GM12865 (cell line): ENCODE results near the gene MED13L.

Source experiments
- DNase-seq: peaks from one replicate; pipeline ENCODE4 v3.0.0; 2010; ENCODE audit warnings: low read depth
- H3K4me3 ChIP-seq: 2 replicates; pipeline ENCODE4 v1.5.1; 2011; ENCODE audit warnings: mild to moderate bottlenecking, low read depth, low read length, control low read depth
- TF ChIP-seq, protein P1 (sequence below): IDR thresholded peaks from 2 replicates; pipeline ENCODE4 v1.5.1; 2011; ENCODE audit warnings: low read length, control low read depth, low read depth, inconsistent platforms; ENCODE audit not compliant: insufficient read depth; ENCODE audit errors: missing control alignments

Gene MED13L

DNA sequence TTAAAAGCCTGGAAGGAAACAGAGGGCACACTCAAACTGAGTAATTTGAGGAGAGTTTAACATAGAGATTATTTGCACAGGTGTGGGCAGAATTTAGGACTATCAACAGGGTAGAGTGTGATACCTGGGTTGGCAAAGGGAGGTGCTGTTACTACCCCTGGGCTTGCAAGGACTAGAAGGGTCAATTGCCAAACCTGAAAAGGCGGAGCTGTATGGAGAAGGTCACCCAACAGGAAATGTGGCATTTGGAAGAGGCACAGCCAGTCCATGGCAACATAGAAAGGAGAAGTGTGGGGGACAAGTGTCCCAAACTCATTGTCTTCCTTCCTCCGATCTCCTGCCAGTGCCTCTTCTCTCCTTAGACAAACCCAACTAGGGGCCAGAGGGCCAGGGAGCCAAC lies 21.6 kb upstream of the MED13L start:
- DNase-seq = no peak
- TF ChIP-seq, protein P1, sequence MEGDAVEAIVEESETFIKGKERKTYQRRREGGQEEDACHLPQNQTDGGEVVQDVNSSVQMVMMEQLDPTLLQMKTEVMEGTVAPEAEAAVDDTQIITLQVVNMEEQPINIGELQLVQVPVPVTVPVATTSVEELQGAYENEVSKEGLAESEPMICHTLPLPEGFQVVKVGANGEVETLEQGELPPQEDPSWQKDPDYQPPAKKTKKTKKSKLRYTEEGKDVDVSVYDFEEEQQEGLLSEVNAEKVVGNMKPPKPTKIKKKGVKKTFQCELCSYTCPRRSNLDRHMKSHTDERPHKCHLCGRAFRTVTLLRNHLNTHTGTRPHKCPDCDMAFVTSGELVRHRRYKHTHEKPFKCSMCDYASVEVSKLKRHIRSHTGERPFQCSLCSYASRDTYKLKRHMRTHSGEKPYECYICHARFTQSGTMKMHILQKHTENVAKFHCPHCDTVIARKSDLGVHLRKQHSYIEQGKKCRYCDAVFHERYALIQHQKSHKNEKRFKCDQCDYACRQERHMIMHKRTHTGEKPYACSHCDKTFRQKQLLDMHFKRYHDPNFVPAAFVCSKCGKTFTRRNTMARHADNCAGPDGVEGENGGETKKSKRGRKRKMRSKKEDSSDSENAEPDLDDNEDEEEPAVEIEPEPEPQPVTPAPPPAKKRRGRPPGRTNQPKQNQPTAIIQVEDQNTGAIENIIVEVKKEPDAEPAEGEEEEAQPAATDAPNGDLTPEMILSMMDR = no peak
- H3K4me3 ChIP-seq = no peak overlapping the region

DNA sequence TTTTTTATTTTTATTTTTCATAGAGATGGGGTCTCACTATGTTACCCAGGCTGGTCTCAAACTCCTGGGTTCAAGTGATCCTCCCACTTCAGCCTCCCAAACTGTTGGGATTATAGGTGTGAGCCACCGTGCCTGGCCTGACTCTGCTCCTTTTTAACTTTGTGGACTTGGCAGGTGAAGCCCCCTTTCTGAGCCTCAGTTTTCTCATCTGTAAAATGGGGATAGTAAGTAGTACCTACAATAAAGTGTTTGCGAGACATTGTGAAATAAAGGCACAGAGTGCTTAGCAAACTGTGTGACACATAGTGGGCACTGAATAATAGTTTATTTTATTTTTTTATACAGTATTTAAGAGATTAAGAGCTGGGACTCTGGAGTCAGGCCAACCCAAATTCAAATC lies 21.1 kb upstream of the MED13L start:
- TF ChIP-seq, protein P1 = no peak
- no peak overlapping the region for H3K4me3 ChIP-seq
- no peak for DNase-seq

DNA sequence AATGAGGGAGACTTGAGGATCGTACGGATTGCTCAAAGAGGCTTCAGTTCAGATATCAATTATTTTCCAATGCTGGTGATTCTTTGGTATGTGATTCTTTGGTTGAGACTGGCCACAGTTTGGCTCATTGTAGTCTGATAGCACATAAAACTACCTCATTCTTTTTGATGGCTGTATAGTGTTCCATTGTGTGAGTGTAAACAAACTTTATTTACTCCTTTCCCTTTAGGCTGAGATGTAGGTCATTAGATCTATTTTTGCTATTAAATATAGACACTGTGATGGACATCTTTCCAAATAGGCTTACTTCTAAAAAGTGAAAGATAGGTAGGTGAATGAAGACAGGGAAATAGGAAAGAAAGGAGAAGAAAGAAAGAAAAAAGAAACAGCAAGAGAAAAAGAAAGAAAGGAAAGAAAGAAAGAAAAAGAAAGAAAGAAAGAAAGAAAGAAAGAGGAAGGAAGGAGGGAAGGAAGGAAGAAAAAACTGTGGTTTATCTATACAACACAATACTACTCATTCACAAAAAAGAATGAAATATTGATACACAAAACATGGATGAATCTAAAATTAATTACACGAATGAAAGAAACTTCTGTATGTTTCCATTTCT lies 19.8 kb upstream of the MED13L start:
- no peak overlapping the region for H3K4me3 ChIP-seq
- DNase-seq = no peak
- TF ChIP-seq, protein P1 = no peak

DNA sequence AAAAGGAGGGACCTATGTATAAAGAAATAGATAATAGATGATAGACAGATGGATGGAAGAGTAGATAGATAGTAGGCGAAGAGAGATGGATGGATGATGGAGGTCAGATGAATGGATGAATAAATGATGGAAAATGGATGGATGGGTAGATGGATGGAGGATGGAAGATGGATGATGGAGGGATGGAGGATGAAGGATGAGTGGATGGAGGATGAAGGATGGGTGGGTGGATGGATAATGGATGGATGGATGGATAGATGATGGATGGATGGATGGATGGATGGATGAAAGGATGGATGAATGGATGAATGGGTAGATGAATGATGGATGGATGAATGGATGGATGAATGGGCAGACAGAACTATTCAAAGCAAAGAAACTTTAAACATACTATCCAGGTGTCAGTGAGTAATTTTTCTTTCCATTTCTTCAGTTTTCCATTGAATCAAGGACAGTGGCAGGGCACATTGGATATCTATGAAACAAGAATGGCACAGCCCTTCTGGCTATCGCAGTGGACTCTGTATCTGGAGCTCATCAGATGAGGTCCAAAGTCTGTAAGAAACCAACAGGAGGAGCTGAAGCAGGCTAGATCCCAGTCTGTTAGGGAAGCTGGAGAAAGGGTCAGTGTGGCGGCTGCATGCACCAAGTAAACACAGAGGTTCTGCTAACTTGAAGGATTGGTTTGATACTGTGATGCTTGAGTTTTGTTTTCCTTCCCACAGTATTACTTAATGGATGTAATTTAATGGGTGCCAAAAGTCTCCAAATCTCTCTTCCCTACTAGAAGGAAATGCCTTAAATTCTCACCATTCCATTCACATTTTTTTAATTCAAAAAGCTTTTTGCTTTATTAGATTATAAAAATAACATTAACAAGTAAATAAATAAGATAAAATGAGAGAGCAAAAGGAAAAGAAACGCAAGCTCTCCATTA lies 18.1 kb upstream of the MED13L start:
- TF ChIP-seq, protein P1 = no peak
- no peak for DNase-seq
- no peak overlapping the region for H3K4me3 ChIP-seq

DNA sequence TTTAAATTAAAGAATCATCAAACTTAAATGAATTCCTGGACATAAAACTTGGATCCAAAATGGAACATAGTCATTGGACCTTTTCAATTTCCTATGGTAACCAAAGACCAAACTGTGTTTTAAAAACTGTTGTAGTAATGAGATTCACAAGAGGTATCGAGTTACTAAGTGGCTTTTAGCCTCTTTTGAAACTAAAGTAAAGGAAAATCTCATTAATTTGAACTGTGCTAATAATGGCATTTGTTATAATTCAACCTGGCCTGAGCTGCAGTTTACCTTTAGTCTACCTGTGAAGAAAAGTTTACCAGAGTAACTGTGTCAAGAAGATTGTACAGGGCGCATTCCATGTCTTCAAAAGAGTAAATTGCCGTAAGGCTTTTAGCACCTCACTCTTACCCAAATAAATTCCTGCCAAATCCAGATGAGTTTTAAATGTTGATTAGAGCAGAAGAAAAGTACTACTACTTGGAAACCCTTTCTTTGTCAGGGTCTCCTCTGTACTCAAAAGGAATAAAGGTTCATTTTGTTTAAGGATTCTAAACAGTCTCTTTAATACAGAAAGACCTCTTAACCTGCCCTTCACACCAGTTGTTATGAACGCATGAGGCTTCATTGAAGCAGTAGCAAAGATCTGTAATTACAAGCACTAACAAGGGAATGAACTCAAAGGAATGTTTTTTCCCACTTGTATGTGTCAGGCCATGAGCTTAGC lies 17.1 kb upstream of the MED13L start:
- DNase-seq = no peak
- TF ChIP-seq, protein P1 = no peak
- no peak overlapping the region for H3K4me3 ChIP-seq

DNA sequence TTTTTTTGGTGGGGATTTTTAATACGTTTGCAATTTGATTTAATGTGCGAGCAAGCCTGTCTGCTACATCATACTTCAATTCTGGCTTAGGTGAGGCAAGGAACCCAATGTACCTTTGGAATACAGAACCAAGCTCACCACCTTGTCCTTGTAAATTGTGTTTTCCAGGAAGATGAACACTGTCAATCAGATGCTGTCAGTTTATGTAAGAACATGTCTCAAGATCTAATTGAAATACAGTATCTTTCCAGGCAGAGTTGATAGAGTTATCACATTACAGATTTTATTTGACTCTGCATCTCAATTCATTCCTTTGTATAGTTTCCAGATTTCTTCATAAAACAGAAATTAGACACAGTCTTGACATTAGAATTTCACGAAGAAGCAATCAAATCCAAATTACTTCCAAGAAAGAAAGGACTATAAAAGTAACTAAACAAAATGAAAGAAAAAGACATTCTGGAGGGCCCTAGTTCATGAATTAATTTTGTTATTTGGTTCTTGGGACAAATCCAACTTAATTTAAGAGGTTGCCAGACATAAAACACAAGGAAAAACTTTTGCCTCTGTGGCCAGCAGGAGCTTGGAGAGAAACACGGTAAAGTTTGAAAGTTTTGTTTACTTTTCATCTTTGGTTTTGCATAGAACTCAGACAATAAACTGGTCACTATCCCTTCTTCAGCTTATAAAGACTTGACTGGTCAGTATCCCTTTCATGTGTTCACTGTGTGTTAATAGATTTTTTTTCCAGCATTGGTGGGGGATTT lies 16.4 kb upstream of the MED13L start:
- TF ChIP-seq, protein P1 = no peak
- H3K4me3 ChIP-seq = no peak overlapping the region
- DNase-seq = no peak
